ENCODE measurements around the gene VWA3B.
"Not testable (repeated sequence)": the region's sequence is repeated elsewhere in the genome, so short reads cannot be mapped to it uniquely, and the experiment has no call there.

Gene VWA3B

DNA sequence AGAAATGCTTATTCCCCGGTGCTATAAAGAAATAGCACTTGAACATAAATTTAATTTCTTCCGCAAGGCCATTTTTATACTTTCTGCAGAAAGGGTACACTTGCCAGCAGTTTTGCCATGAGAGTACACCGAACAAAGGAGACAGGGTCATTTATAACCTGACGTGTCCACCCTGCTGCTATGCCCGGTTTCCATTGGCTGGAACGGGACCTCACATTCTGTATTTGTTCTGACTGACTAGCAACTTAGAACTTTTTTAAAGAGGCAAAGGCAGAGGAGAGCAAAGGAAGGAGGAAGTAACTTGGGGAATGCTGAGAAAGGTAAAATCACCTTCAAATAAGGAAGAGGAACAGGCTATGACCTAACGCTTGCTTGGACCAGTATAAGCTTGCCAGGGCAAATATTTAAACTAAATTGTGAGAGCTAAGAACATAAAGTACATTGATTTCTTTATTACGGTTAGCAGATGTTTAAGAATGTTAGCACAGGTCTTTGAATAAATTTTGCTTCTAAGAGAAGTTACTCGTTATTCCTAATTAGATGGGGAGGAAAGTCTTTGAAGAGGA, 220.2 kb downstream of the VWA3B start:
- not testable (repeated sequence) for DNase-seq

DNA sequence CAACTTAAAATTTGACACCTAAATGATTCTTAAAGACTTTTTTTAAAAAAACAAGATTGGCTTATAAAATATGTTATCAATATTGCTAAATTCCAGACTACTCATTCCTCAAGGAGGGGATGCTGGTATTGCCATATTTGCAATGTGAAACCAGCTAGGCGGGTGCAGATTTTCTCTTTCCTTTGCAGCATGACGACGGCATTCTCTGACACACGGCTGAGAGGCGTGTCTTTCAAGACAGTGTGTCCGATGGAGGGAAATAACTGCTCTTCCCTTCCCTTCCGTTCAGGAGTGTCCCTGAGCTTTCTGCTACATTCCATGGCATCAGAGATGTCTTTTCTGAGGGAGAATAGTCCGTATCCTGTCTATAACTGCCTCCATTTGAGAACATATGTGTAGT, 221.1 kb downstream of the VWA3B start:
- DNase-seq, result peak; percentile 17

GRCh38 chr2:98308532-98308931, 221.6 kb downstream of the VWA3B start:
- DNase-seq, result peak; percentile 61

DNA sequence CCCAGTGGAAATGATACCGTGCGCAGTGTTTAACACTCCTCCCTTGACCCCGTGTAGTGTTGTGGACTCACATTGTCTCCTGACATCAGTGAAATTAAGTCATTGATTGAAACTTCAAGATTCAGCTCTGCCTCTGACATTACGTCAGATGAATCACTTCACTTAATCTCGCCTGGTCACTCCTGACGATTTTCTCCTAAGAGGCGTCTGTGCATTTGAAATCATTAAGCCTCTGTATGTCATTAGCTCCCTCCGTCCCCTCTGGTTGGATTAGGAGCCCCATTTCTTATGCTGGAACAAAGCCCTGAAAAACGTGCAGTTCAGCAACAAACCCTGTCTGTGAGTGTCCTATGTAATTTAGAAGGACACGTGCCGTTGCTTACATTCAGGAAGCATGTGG, 222.6 kb downstream of the VWA3B start:
- no peak for DNase-seq

GRCh38 chr2:98310010-98310409, 223.0 kb downstream of the VWA3B start:
- DNase-seq, result no peak

DNA sequence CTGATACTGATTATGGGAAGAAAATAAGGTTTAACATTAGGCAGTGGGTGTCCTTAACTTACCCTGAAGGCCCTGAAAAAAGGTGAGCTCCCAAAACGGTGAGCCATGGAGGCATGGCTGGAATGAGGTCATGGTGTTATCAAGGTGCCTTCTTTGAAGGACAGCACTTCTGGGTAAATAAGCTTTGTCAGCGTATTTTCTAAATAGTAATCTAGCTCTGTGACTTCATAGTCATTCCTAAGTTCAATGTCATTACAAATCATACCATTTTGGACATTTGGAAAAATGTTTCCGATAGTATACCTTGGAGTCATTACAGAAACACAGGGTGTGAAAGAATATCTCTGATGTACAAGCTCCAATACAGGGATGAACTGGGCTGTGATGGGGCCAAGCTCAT, 224.1 kb downstream of the VWA3B start:
- no peak for DNase-seq

DNA sequence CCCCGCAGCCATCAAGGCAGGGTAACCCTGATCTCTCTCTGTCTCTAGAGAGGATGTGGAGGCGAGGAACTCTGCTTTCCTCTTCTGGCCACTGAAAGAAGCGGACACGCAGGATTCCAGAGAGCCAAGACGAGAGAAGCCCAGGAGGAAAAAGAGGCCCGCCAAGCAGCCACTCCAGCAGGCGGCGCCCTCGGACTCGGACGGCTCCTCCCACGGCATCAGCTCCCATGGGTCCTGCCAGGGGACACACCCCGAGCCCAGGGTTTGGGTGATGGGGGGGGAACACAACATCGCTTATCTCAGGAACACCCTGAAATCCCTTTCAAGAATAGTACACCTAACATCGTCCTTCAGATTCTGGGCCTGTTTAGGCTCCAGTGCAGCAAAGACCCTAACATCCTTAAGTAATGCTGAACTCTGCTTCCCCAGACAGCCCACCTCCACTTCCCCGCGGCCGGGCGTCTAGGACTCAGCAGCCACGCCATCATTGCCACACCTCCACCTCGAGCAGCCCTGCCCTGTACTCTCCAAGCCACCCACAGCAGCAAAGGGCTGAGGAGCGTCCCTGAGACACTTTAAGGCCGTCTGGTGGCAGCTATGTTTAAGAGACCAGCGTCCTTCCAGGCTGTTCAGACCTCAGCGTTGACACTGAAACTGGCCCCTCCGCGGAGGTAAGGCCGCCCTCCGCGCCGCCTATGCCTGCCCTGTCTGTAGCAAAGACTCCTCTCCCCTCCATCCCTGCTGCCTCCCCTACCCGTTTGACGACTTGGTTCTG, 225.0 kb downstream of the VWA3B start:
- no peak for DNase-seq

GRCh38 chr2:98313492-98314250, 226.7 kb downstream of the VWA3B start:
- no peak for DNase-seq

GRCh38 chr2:98314251-98314650, 227.3 kb downstream of the VWA3B start:
- DNase-seq, result no peak

- DNase-seq, result no peak
These were observed 229.0 kb downstream of the VWA3B start for GRCh38 chr2:98315957-98316356.

DNA sequence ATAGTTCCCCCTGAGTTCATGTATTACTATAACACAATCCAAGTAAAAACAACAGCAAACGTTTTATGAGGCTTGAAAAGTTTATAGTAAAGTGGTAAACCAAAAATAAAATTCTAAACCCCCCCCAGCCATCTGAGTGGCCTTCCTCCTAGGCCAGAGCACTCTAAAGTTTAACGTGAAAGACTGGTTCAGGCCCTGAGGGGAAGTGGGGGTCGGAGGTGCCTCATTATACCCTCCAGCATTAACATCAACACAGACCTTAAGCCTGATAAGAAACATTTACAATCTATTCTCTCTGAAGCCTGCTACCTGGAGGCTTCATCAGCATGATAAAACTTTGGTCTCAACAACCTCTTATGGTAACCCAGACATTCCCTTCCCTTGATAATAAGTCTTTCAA, 230.2 kb downstream of the VWA3B start:
- no peak for DNase-seq

DNA sequence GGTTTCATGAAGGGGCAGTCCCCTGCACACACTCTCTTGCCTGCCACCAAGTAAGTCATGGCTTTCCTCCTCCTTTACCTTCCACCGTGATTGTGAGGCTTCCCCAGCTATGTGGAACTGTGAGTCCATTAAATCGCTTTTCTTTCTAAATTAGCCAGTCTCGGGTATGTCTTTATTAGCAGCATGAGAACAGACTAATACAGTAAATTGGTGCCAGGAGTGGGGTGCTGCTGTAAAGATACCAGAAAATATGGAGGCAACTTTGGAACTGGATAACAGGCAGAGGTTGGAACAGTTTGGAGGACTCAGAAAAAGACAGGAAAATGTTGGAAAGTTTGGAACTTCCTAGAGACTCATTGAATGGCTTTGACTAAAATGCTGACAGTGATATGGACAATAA, 233.2 kb downstream of the VWA3B start:
- not testable (repeated sequence) for DNase-seq

GRCh38 chr2:98324181-98324580, 237.2 kb downstream of the VWA3B start:
- no peak for DNase-seq

DNA sequence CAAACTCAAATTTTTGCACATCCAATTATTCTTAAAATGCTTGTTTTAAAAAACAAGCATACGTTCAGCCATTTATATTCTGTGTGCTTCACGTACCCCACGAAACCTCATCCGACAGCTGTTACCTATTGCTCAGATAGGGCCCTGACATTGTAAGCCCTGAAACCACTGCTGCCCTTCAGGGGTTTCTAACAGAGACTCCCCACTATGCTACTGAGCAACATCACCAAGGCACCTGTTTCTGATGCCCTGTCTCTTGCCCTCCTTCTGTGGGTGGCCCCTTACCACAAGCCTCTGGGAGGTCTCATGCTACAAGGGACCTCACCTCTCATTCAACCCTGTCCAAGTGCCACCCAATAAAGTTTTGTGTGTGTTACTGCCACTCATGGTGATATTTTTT, 240.8 kb downstream of the VWA3B start:
- DNase-seq, result no peak

- no peak for DNase-seq
These were observed 242.6 kb downstream of the VWA3B start for GRCh38 chr2:98329549-98329948.

- DNase-seq, result no peak
These were observed 246.0 kb downstream of the VWA3B start for GRCh38 chr2:98332989-98333388.

DNA sequence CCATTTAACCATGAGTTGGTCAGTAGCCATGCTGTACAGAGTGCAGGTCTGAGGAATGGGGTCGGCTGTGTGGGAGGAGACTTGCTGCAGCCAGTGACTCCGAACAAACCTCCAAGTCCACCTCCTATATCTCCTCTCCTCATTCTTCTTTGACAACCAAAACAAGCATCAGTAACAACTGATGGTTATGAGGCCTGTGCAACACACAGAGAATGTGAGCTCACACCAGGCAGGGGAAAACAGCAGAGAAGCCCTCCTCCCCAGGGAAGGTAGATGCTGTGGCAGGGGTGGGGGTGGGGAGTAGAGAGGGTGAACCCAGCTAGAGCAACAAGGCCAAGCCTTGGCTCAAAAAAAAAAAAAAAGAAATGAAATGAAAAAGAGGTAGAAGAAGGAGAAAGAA, 247.0 kb downstream of the VWA3B start:
- DNase-seq, result no peak

GRCh38 chr2:98334439-98335078, 247.6 kb downstream of the VWA3B start:
- DNase-seq, result no peak

- no peak for DNase-seq
These were observed 248.3 kb downstream of the VWA3B start for GRCh38 chr2:98335271-98335670.

DNA sequence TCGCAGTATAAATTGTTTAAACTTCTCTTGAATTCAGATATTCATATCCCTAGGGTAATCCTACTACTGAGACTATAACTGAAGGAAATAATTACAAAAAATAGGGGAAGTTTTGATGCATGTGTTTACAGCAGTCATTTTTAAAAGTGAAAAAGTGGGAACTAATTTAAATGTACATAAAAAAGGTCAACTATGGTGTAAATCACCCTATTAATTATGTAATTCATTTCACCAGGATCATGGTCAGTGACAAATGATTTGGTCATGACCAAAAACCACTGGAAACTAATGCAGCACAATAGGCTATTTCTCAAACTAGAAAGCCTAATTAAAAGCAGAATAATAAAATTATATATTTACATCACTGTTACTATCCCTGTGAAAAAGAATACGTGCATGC, 254.3 kb downstream of the VWA3B start:
- no peak for DNase-seq

DNA sequence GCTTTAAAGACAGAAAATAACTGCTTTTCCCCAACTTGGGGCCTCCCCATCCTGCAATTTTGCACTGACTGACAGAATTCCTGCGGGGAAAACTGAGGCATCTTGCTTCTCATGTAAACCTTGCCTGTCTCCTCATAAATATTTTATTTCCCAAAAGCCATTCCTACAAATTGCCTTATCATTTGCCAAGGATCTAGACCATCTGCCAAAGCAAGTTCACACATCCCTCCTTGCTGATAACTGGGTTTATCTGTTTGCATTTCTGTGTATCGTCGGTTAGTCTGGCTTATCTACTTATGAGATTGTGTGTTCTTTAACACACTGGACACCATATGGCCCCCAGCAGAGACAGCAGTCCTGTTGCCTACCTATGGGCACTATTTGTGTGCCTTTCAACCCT, 256.3 kb downstream of the VWA3B start:
- no peak for DNase-seq

DNA sequence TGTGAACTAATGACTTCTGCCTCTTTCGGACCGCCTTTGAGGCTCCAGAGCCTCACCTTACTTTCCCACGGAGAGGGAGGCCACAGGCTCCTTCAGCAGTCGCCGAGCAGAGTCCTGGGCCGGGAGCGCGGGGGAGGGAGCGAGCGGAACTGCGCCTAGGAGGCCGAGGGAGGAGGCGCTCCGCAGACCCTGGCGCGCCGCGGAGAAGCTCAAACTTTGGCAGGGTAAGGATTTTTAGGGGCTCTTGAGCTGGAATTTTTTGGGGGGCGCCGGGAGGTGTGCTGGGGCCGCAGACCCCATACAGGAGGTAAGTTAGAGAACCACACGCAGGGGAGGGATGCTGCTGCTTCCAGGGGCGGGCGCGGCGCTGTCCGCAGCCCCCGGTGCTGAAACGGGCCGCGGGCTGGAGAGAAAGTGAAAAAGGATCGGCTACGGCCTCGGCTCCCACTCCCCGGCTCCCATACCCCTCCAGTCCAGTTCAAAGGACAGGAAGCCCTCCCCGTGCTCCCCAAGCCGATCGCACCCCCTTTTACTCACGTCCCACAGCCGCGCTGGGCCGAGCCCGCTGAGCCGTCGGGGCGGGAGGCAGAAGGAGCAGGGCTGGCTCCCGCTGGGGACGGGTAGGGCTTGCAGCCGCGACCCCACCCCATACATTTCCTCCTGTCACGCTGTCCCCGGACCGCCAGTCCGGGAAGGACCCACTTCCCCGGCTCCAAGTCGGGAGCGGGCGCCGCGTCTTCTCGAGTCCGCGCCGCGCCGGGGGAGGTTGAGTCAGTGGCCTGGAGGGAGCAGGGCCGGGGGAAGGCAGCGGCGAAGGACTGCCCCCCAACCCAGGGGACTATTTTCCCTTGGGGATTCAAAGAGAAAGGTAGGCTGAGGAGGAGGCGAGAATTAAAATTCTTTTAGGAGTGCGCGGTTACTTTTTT, 259.6 kb downstream of the VWA3B start, which contains the start of gene CNGA3:
Gene CNGA3, plus strand, starts transcription at position 146 of the 926 bp plus-strand sequence. CDS start 23,520 bp downstream, outside the sequence.
- no peak for DNase-seq
